ENCODE data around the gene CD2AP. TPM values are rescaled to one million over a fixed set of nuclear protein-coding genes. Genes with fewer than 3 reads are reported as not detected.

The CD2AP gene
- total RNA-seq, 4 donors from 2014 or later = 23.4 to 33.9 (median 30.4) TPM

GRCh38 chr6:47674673-47675072, 197.1 kb downstream of the CD2AP start:
- WGBS, 2 donors = 52 to 84% methylated on average over 3 of the region's 3 CpGs
- Histone ChIP-seq H3K9me3 (no peaks in the 10 kb centered on the region), H3K36me3 (no peaks in the 10 kb centered on the region), H3K27me3 (no peaks in the 10 kb centered on the region), H3K4me1 (peaks cover 0 to 27% (median 6%) of the 10 kb centered on the region in 3 donors), H3K4me3 (no peak overlapping the region), H3K27ac (no peak overlapping the region)
- no peak for DNase-seq
- intact Hi-C loops (cut with DNase I) = no loop called here
- TF ChIP-seq, protein P1, sequence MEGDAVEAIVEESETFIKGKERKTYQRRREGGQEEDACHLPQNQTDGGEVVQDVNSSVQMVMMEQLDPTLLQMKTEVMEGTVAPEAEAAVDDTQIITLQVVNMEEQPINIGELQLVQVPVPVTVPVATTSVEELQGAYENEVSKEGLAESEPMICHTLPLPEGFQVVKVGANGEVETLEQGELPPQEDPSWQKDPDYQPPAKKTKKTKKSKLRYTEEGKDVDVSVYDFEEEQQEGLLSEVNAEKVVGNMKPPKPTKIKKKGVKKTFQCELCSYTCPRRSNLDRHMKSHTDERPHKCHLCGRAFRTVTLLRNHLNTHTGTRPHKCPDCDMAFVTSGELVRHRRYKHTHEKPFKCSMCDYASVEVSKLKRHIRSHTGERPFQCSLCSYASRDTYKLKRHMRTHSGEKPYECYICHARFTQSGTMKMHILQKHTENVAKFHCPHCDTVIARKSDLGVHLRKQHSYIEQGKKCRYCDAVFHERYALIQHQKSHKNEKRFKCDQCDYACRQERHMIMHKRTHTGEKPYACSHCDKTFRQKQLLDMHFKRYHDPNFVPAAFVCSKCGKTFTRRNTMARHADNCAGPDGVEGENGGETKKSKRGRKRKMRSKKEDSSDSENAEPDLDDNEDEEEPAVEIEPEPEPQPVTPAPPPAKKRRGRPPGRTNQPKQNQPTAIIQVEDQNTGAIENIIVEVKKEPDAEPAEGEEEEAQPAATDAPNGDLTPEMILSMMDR (IDR thresholded peaks at IDR 0.05) = no peak
- no peak for TF ChIP-seq POLR2A (IDR thresholded peaks at IDR 0.05)

Small RNA genes lying within 50 kb of the gene (small RNA-seq; reads per million reads assigned to genes)
- 0 reads per million in 4 donors for gene RF00019

Other genes with a start within 250 kb of the CD2AP start
- gene TNFRSF21, start 167.9 kb upstream of the CD2AP start, total RNA-seq = 10 to 100 TPM; 43.4 to 78.9 (median 63.0) TPM
- gene ADGRF4, start 220.8 kb downstream of the CD2AP start, total RNA-seq = 10 to 100 TPM; 16.8 to 26.1 (median 19.3) TPM